ENCODE measurements around the gene CD226.
A peak's percentile ranks its signal among the peaks of the same experiment; 100 is the strongest.
"Not testable (repeated sequence)": the region's sequence is repeated elsewhere in the genome, so short reads cannot be mapped to it uniquely, and the experiment has no call there.

CD226 gene

GRCh38 chr18:69975294-69975693 lies 27.6 kb upstream of the CD226 start:
- not testable (repeated sequence) for H3K27me3 ChIP-seq (ENCODE audit: control insufficient read depth in 1 of 2, insufficient read depth in 1 of 2, low read length in 2 of 2); DNase-seq; H3K23ac ChIP-seq (ENCODE audit: low read length in 2 of 2); H2AK5ac ChIP-seq (ENCODE audit: low read length, severe bottlenecking); H2AFZ ChIP-seq (ENCODE audit: low read depth, low read length); H3K4me1 ChIP-seq (ENCODE audit: control insufficient read depth, insufficient read depth, low read depth, low read length); H3K18ac ChIP-seq (ENCODE audit: low read depth in 1 of 2, low read length in 2 of 2); H4K8ac ChIP-seq (ENCODE audit: low read length); H3K79me1 ChIP-seq (replicated peaks; ENCODE audit: low read length, poor library complexity, severe bottlenecking); H3K14ac ChIP-seq (ENCODE audit: low read length in 2 of 2); H3K4ac ChIP-seq (ENCODE audit: low read depth in 1 of 2, low read length in 2 of 2); H2BK12ac ChIP-seq (ENCODE audit: low read length in 2 of 2); H4K91ac ChIP-seq (ENCODE audit: low read length); H2BK5ac ChIP-seq (ENCODE audit: low read depth, low read length, poor library complexity, severe bottlenecking); H3K9ac ChIP-seq (ENCODE audit: low read length); H3K27ac ChIP-seq (ENCODE audit: low read length, poor library complexity, severe bottlenecking); H3K4me3 ChIP-seq (ENCODE audit: insufficient read depth in 1 of 2, low read depth in 1 of 2, low read length in 2 of 2); H2BK15ac ChIP-seq (ENCODE audit: low read depth, poor library complexity, severe bottlenecking); H2BK120ac ChIP-seq (ENCODE audit: low read depth, low read length); H3K4me2 ChIP-seq (ENCODE audit: low read length, poor library complexity, severe bottlenecking)
- Histone ChIP-seq H3K36me3 (ENCODE audit: control insufficient read depth in 1 of 2, insufficient read depth in 2 of 2, low read depth in 1 of 2, low read length in 2 of 2) (peaks cover 0 to 18% of the 10 kb centered on the region in 2 experiments), H3K9me3 (ENCODE audit: control insufficient read depth, low read length) (peaks cover 40% of the 10 kb centered on the region)
- 93% methylated on average over 4 of the region's 4 CpGs for WGBS

- WGBS = 97% methylated on average over 1 of the region's 1 CpG
These were observed 26.7 kb upstream of the CD226 start for GRCh38 chr18:69974365-69974764.

GRCh38 chr18:69969491-69969890 lies 21.8 kb upstream of the CD226 start:
- no peak overlapping the region for H3K14ac ChIP-seq (ENCODE audit: low read length in 2 of 2)
- H2AFZ ChIP-seq (ENCODE audit: low read depth, low read length) = no peak overlapping the region
- no peaks in the 10 kb centered on the region for H3K4me1 ChIP-seq (ENCODE audit: control insufficient read depth, insufficient read depth, low read depth, low read length)
- no peak overlapping the region for H2AK5ac ChIP-seq (ENCODE audit: low read length, severe bottlenecking)
- no peak overlapping the region for H3K18ac ChIP-seq (ENCODE audit: low read depth in 1 of 2, low read length in 2 of 2)
- H3K4ac ChIP-seq (ENCODE audit: low read depth in 1 of 2, low read length in 2 of 2) = no peak overlapping the region
- H3K79me1 ChIP-seq (replicated peaks; ENCODE audit: low read length, poor library complexity, severe bottlenecking) = no peaks in the 10 kb centered on the region
- H3K9me3 ChIP-seq (ENCODE audit: control insufficient read depth, low read length) = peaks cover 15% of the 10 kb centered on the region
- no peak overlapping the region for H4K8ac ChIP-seq (ENCODE audit: low read length)
- 97% methylated on average over 2 of the region's 2 CpGs for WGBS
- H3K27me3 ChIP-seq (ENCODE audit: control insufficient read depth in 1 of 2, insufficient read depth in 1 of 2, low read length in 2 of 2) = no peaks in the 10 kb centered on the region
- DNase-seq = no peak
- H3K4me2 ChIP-seq (ENCODE audit: low read length, poor library complexity, severe bottlenecking) = no peak overlapping the region
- no peak overlapping the region for H2BK15ac ChIP-seq (ENCODE audit: low read depth, poor library complexity, severe bottlenecking)
- no peak overlapping the region for H3K23ac ChIP-seq (ENCODE audit: low read length in 2 of 2)
- H2BK5ac ChIP-seq (ENCODE audit: low read depth, low read length, poor library complexity, severe bottlenecking) = no peak overlapping the region
- no peak overlapping the region for H3K27ac ChIP-seq (ENCODE audit: low read length, poor library complexity, severe bottlenecking)
- no peak overlapping the region for H3K9ac ChIP-seq (ENCODE audit: low read length)
- H3K36me3 ChIP-seq (ENCODE audit: control insufficient read depth in 1 of 2, insufficient read depth in 2 of 2, low read depth in 1 of 2, low read length in 2 of 2) = no peaks in the 10 kb centered on the region
- H2BK120ac ChIP-seq (ENCODE audit: low read depth, low read length) = no peak overlapping the region
- H2BK12ac ChIP-seq (ENCODE audit: low read length in 2 of 2) = no peak overlapping the region
- H4K91ac ChIP-seq (ENCODE audit: low read length) = no peak overlapping the region
- H3K4me3 ChIP-seq (ENCODE audit: insufficient read depth in 1 of 2, low read depth in 1 of 2, low read length in 2 of 2) = no peak overlapping the region

More at GRCh38 chr18:69974365-69974764, 26.7 kb upstream of the CD226 start:
- Histone ChIP-seq H3K9me3 (ENCODE audit: control insufficient read depth, low read length) (peaks cover 40% of the 10 kb centered on the region), H2BK12ac (ENCODE audit: low read length in 2 of 2) (no peak overlapping the region), H3K9ac (ENCODE audit: low read length) (no peak overlapping the region), H4K91ac (ENCODE audit: low read length) (no peak overlapping the region), H3K4me3 (ENCODE audit: insufficient read depth in 1 of 2, low read depth in 1 of 2, low read length in 2 of 2) (no peak overlapping the region), H3K4me2 (ENCODE audit: low read length, poor library complexity, severe bottlenecking) (no peak overlapping the region), H2BK15ac (ENCODE audit: low read depth, poor library complexity, severe bottlenecking) (no peak overlapping the region), H3K14ac (ENCODE audit: low read length in 2 of 2) (peak overlapping the region in 1 of 2 experiments; percentile 39), H3K36me3 (ENCODE audit: control insufficient read depth in 1 of 2, insufficient read depth in 2 of 2, low read depth in 1 of 2, low read length in 2 of 2) (peaks cover 0 to 18% of the 10 kb centered on the region in 2 experiments), H3K23ac (ENCODE audit: low read length in 2 of 2) (no peak overlapping the region), H2BK120ac (ENCODE audit: low read depth, low read length) (no peak overlapping the region), H3K79me1 (replicated peaks; ENCODE audit: low read length, poor library complexity, severe bottlenecking) (no peaks in the 10 kb centered on the region), H3K27ac (ENCODE audit: low read length, poor library complexity, severe bottlenecking) (no peak overlapping the region), H4K8ac (ENCODE audit: low read length) (no peak overlapping the region), H2AK5ac (ENCODE audit: low read length, severe bottlenecking) (no peak overlapping the region), H3K4ac (ENCODE audit: low read depth in 1 of 2, low read length in 2 of 2) (no peak overlapping the region), H2BK5ac (ENCODE audit: low read depth, low read length, poor library complexity, severe bottlenecking) (no peak overlapping the region), H3K27me3 (ENCODE audit: control insufficient read depth in 1 of 2, insufficient read depth in 1 of 2, low read length in 2 of 2) (no peaks in the 10 kb centered on the region), H3K18ac (ENCODE audit: low read depth in 1 of 2, low read length in 2 of 2) (no peak overlapping the region), H2AFZ (ENCODE audit: low read depth, low read length) (no peak overlapping the region), H3K4me1 (ENCODE audit: control insufficient read depth, insufficient read depth, low read depth, low read length) (no peaks in the 10 kb centered on the region)
- DNase-seq = peak; percentile 39

- no peak overlapping the region for H2BK5ac ChIP-seq (ENCODE audit: low read depth, low read length, poor library complexity, severe bottlenecking)
- H3K9ac ChIP-seq (ENCODE audit: low read length) = no peak overlapping the region
- no peak overlapping the region for H2AFZ ChIP-seq (ENCODE audit: low read depth, low read length)
- no peak overlapping the region for H3K4ac ChIP-seq (ENCODE audit: low read depth in 1 of 2, low read length in 2 of 2)
- H2AK5ac ChIP-seq (ENCODE audit: low read length, severe bottlenecking) = no peak overlapping the region
- H3K27me3 ChIP-seq (ENCODE audit: control insufficient read depth in 1 of 2, insufficient read depth in 1 of 2, low read length in 2 of 2) = no peaks in the 10 kb centered on the region
- no peak overlapping the region for H3K18ac ChIP-seq (ENCODE audit: low read depth in 1 of 2, low read length in 2 of 2)
- no peak overlapping the region for H4K8ac ChIP-seq (ENCODE audit: low read length)
- no peaks in the 10 kb centered on the region for H3K4me1 ChIP-seq (ENCODE audit: control insufficient read depth, insufficient read depth, low read depth, low read length)
- H3K79me1 ChIP-seq (replicated peaks; ENCODE audit: low read length, poor library complexity, severe bottlenecking) = no peaks in the 10 kb centered on the region
- peaks cover 15% of the 10 kb centered on the region for H3K9me3 ChIP-seq (ENCODE audit: control insufficient read depth, low read length)
- H3K4me3 ChIP-seq (ENCODE audit: insufficient read depth in 1 of 2, low read depth in 1 of 2, low read length in 2 of 2) = no peak overlapping the region
- H2BK12ac ChIP-seq (ENCODE audit: low read length in 2 of 2) = no peak overlapping the region
- H2BK15ac ChIP-seq (ENCODE audit: low read depth, poor library complexity, severe bottlenecking) = no peak overlapping the region
- WGBS = 92% methylated on average over 7 of the region's 8 CpGs
- DNase-seq = no peak
- H3K36me3 ChIP-seq (ENCODE audit: control insufficient read depth in 1 of 2, insufficient read depth in 2 of 2, low read depth in 1 of 2, low read length in 2 of 2) = no peaks in the 10 kb centered on the region
- H3K27ac ChIP-seq (ENCODE audit: low read length, poor library complexity, severe bottlenecking) = no peak overlapping the region
- H2BK120ac ChIP-seq (ENCODE audit: low read depth, low read length) = no peak overlapping the region
- H3K23ac ChIP-seq (ENCODE audit: low read length in 2 of 2) = no peak overlapping the region
- H3K14ac ChIP-seq (ENCODE audit: low read length in 2 of 2) = no peak overlapping the region
- H4K91ac ChIP-seq (ENCODE audit: low read length) = no peak overlapping the region
- no peak overlapping the region for H3K4me2 ChIP-seq (ENCODE audit: low read length, poor library complexity, severe bottlenecking)
These were observed 20.4 kb upstream of the CD226 start for GRCh38 chr18:69968039-69968438.
